Adipose tissue (tissue), 3 donors: ENCODE data around the gene RREB1. TPM values are rescaled to one million over a fixed set of nuclear protein-coding genes. Genes with fewer than 3 reads are reported as not detected.

Experiments
- H3K27ac ChIP-seq: one replicate; pipeline ENCODE4 v1.5.1; 2013; ENCODE audit warnings: low read depth, low read length
- whole genome bisulfite sequencing, 3 donors: extraction: QIAGEN DNeasy Blood & Tissue Kit; methylation state at CpG; one replicate each; pipeline ENCODE4 v1.1.7; 2013; 5-methylcytosine and 5-hydroxymethylcytosine counted together
- polyA plus RNA-seq, 3 donors: library from polyadenylated mRNA; stranded (reverse); fragments of 200-250 nt; gene quantifications; one replicate each; pipeline ENCODE4 v1.2.3, GENCODE V29; 2013
- donor health status: healthy with polysubstance abuse.
- donor health status: Bipolar disorder and iron deficiency.
- donor health status: healthy.

The RREB1 gene
- polyA plus RNA-seq, 3 donors = 6.2 to 14.5 (median 9.6) TPM

DNA sequence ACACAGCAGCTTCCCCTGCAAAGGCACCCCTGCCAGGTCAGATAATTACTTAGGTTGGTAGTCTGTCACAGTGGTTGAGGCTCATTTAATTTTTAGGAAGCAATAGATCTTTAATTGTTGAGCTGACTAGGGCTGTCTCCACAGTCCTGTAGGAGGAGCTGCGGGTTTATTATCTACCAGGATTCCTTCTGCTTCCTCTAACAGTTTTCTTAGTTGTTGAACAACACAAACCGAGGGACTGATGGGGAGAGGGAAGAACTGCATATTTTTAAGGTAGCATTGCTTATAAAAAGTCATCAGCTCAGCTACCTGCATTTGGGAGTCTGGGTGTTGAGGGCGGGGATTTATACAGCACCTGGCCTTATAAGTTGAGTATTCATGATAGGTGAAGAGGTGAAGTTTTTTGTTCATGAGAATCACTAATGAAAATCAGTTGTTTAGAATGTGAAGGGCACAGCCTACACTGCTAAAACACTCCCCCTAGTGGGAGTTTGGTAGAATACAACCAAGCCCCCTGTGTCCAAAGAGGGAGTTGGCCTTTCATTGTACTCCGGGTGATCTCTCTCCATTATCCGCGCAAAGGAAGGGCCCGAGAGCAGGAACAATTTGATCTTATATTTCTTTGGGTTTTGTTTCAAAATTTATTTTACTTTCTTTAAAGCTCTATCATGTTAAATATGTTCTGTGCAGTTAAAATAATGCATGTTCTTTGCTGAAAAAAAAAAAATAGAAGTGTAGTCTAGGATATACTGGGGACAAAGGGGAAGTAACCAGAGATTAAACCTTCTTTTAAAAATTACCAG, 135.6 kb downstream of the RREB1 start:
- no peak overlapping the region for H3K27ac ChIP-seq
- 7 to 10% (median 7%) methylated on average over 7 of the region's 7 CpGs for WGBS, 3 donors

DNA sequence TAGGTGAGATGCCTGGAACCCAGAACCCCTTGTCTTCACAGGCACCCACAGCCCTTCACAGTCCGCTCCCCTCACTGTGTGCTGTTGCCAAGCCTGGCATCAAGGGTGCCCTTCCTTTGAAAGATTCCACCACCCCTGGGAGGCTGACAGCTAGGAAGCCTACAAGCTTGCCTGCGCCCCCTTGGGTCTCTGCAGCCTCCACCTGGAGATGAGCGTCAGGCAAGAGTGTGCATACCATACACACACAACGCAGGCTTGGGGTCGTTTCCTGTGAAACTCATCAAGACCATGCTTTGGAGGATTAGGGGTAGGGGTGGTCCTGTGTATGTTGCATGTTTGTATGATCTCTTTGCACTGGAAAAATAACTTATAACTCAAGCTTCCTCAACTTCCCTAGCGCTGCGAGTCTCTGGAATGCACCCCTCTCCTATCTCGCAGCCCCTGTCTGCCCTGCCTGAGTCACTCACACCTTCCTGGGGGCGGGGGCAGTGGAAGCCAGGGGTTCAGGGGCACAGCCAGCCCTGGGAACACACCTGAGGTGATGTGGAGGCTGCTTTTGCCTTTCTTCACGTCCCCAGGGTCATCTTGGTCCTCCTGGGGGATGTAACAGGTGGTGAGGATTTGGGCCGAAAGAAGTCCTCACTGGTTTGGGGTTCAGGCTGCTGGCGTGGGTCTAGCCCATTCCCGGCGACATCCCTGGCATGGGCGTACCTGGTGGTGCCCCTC, 138.1 kb downstream of the RREB1 start:
- WGBS, 3 donors = 93 to 95% (median 95%) methylated on average over 15 of the region's 15 CpGs
- H3K27ac ChIP-seq = no peak overlapping the region

DNA sequence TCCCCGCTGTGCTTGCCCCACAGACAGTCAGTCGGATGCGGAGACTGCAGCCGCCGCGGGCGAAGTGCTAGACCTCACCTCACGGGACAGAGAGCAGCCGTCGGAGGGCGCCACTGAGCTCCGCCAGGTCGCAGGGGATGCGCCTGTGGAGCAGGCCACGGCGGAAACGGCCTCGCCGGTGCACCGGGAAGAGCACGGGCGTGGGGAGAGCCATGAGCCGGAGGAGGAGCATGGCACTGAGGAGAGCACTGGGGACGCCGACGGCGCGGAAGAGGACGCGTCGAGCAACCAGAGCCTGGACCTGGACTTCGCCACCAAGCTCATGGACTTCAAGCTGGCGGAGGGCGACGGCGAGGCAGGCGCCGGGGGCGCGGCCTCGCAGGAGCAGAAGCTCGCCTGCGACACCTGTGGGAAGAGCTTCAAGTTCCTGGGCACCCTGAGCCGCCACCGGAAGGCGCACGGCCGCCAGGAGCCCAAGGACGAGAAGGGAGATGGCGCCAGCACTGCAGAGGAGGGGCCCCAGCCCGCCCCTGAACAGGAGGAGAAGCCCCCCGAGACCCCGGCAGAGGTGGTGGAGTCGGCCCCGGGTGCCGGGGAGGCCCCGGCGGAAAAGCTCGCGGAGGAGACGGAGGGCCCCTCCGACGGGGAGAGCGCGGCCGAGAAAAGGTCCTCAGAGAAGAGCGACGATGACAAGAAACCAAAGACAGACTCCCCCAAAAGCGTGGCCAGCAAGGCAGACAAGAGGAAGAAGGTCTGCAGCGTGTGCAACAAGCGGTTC, 138.8 kb downstream of the RREB1 start:
- WGBS, 3 donors = 93 to 96% (median 95%) methylated on average over 64 to 71 of the region's 71 CpGs
- no peak overlapping the region for H3K27ac ChIP-seq

DNA sequence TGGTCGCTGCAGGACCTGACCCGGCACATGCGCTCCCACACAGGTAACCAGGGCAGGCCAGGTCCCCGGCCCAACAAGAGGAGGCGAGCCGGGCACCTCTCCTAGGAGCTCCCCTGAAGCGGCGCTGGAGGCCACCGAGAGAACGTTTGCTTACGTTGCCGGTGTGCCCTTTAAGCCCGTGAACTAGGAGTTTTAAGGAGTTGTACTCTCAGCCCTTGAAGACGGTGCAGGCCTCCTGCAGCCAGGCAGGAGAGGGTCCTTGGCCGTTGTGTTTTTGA, 139.4 kb downstream of the RREB1 start:
- no peak overlapping the region for H3K27ac ChIP-seq
- WGBS, 3 donors = 93 to 96% (median 94%) methylated on average over 15 of the region's 15 CpGs

DNA sequence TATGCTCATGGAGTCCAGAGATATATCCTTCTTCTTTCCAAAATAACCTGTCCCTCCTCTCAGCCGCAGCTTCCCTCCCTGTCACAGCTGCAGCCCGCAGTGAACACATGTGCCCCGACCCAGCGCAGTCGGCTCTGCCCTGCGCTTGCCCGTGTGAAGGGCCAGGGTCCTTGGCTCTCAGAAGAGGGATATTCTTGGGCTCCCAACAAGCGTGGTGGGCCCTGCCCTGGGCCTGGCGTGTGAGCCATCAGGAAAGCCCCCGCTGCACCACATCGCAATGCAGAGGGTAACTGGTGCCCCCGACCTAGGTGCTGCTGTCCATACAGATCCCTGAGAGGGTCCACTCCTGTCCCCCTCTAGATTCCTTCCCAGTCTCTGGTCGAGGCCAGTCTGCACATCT, 140.1 kb downstream of the RREB1 start:
- 94 to 96% (median 96%) methylated on average over 13 of the region's 13 CpGs for WGBS, 3 donors
- H3K27ac ChIP-seq = no peak overlapping the region

DNA sequence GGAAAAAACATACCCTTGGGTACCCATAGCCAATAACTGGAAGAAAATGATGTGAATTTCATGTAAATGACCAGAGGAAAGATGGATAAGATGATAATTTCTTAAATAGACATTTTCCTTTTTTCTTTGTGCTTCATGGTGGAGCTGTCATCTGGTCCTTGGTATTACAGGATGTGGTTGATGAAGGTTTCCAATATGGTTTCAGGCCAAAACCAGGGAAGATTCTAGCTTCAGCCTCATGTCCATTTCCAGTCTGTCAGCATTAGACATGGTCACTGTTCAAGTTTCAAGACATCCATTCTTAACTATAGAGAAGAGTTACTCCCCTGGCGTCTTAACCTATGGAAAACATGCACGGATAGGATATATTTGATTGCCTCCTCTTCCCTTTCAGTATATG, 141.6 kb downstream of the RREB1 start:
- WGBS, 3 donors = 93 to 96% (median 94%) methylated on average over 2 of the region's 2 CpGs

DNA sequence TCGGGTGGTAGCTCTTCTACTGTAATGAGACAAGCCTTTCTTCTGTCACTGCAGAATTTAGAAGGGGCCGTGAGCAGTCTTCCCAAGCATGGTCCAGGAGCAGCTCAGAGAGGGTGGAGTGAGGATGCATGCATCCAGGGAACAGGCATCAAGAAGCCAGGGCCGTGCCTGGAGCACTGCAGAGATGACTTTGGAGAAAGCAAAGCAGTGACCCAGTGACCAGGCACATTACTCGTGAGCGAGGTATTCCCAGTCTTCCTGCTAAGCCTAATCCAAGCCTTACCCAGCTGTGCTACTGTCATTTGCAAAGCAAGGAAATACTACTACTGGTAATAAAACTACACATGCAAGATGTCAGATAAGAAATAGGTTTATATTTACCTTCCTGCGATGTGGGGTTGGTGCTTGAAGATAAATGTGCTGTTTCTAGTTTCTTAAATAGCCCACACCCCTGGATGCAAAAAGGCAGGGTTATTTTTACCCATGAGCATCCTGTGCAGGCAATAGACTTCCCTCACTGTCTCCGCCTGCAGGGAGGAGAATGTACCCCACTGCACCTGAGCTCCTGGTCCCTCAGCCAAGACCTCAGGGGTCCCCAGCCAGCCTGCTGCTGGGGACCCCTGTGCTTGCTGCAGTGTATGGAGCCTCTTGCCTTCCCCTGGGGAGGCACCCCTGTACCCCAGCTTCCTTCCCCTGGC, 142.3 kb downstream of the RREB1 start:
- 67 to 71% (median 68%) methylated on average over 7 of the region's 7 CpGs for WGBS, 3 donors

More for the DNA sequence above, 141.6 kb downstream of the RREB1 start:
- no peak overlapping the region for H3K27ac ChIP-seq

DNA sequence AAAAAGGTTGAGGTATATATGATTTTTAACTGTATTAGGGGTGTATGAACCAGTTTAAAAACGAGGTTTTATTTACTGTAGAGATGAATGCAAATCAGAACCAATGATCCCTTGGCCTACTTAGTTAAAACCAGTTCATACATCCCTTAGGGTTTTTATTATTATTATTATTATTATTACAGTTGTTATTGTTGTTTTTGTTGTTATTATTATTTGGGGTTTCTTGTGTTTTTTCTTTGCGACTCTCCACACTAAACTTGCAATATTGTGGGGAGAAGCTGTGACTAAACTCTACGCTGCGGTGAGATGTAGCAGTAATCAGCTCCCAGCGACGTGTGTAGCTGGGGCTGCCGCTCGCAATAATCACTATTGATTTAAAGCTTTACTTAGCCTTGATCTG, 143.1 kb downstream of the RREB1 start:
- no peak overlapping the region for H3K27ac ChIP-seq
- 88 to 95% (median 93%) methylated on average over 8 of the region's 8 CpGs for WGBS, 3 donors

More for the DNA sequence above, 142.3 kb downstream of the RREB1 start:
- no peak overlapping the region for H3K27ac ChIP-seq

DNA sequence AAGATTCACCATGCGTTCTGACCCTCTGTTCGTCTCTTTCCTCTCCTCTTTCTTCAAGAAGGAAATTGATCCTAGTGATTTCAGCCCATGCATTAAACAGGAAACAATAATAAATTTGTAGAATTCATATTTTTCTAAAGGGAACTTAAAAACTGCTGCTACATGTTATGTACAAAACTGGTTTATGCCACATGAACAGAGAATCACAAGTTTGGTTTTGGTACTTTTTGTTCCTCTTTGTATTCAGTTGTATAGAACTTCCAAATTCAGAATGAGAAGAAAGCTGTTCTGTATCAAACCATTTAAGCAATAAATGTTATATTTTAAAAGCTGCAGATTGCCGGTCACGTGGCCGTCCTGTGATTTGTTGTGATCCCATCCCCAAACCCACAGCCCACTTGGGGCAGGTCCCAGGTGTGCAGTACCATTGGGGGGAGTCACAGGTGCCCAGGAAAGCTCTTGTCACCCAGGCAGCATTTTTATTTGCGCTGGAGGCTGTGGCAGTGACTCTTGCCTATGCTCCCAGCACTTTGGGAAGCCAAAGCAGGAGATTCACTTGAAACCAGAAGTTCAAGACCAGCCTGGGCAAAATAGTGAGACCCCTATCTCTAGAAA, 144.0 kb downstream of the RREB1 start:
- 87 to 92% (median 88%) methylated on average over 6 of the region's 6 CpGs for WGBS, 3 donors
- H3K27ac ChIP-seq = no peak overlapping the region

DNA sequence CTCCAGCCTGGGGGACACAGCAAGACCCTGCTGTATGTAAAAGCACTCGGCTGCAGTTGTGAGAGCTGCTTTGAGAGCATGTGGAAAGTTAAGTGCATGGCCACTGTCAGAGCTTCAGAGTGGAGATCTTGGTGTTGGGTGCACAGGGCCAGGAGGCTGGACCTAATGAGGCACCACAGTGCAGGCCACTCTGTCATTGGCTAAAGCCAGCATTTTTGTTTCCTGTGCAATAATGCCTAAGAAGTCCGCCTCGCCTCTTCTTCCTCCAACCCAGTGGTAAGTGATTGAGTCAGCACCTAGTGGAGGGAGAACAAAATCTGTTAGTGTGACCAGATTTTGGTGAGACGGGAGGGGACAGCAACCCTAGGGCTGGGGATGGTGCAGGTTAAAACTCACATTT, 144.6 kb downstream of the RREB1 start:
- 74 to 83% (median 75%) methylated on average over 4 of the region's 4 CpGs for WGBS, 3 donors
- no peak overlapping the region for H3K27ac ChIP-seq

DNA sequence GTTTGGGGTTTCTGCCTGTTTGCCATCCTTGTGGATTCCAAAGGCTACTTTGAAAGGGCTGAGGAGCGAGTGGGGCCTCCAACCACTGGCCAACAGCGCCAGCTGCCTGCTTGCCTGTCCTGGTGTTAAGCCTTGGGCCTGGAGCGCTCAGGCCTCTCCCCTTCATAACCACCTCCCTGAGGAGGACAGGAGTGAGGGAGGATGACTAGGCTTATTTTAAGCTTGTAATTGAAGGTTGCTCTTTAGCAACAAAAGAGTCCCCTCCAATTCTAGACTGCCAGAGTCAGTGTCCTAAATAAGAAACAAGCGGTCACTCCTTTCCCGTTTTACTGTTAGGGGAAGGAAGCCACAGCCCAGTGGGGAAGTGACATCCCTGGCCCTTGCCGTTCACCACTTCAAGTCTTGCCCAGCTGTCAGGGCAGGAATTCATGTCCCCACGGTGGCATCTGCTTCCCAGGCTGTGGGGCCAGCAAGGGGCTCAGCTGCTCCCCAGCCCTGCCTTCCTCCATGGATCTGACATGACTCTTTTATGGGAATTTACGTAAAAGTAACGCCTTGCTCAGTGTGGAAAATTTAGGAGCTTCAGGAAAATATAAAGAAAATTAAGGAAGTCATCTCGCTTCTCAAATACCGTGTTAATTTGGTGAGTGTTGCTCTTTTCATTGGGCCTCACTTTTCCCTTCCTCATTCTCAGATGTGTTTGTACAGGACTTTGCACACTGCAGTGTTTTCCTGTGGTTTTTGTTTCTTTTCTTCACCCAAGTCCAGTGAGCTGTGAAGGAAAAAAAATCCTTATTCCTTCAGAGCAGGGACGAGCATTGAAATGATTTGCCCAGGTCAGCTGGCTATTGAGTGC, 147.4 kb downstream of the RREB1 start:
- no peak overlapping the region for H3K27ac ChIP-seq
- 48 to 73% (median 50%) methylated on average over 12 of the region's 12 CpGs for WGBS, 3 donors

DNA sequence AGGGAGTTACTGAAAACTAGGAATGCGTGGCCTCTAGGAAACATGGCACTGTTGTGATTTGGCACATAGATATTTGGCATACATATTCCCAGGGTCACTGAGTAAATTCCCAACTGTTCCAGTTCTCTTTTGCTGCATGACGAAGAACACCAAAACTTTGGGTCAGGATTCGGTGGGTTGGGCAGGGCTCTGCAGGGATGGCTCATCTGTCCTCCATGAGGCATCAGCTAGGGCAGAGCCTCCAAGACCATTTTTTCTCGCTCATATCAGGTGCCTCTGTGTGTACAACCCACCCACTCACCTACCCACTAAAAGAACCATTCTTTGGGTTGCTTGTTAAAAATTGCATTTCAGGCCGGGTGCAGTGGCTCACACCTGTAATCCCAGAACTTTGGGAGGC, 148.2 kb downstream of the RREB1 start:
- WGBS, 3 donors = 92 to 96% (median 95%) methylated on average over 5 of the region's 5 CpGs
- no peak overlapping the region for H3K27ac ChIP-seq

DNA sequence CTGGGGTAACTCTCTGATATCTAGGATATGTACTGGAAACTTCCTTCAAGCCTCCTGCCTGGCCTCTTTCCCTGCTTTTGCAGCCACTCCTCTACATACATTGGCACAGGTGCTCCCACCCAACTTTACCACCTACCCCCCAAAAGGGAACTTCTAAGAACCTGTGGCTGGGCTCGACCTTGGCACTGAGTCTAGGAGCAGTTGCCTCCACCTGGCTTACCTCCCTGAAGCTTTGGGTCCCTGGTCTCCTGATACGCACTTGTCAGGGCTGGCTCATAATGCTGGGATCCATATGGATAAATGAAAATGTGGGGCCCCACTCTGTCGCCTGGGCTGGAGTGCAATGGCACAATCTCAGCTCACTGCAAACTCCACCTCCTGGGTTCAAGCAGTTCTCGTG, 149.0 kb downstream of the RREB1 start:
- 93 to 99% (median 93%) methylated on average over 4 of the region's 4 CpGs for WGBS, 3 donors
- no peak overlapping the region for H3K27ac ChIP-seq

DNA sequence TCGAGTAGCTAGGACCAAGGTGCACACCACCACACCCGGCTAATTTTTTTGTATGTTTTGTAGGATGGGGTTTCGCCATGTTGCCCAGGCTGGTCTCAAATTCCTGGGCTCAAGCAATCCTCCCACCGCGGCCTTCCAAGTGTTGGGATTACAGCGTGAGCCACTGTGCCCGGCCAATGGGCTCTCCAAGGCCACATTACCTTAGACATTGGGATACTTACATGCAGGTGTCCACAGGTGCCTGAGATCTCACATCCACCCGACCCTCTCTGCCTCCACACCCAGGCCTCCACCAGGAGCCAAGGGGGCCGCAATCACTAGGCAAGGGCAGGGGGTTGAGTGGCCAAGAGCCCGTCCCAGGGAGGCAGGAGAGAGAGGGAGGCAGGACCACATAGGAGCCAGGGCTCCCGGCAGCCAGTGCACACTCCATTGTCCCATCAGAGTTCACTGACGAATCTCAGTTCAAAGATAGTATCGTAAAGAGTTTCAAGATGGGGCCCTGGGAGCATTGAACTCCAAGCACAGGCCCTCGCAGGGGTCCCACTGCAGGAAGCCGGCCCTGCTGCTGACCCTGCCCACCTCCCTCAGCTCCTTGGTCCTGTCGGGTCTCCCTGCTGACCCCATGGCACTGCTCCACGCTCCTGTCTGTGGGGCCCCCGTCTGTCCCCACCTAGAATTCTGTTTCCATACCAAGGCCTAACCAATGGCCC, 149.9 kb downstream of the RREB1 start:
- WGBS, 3 donors = 96 to 98% (median 96%) methylated on average over 18 of the region's 18 CpGs
- H3K27ac ChIP-seq = no peak overlapping the region

DNA sequence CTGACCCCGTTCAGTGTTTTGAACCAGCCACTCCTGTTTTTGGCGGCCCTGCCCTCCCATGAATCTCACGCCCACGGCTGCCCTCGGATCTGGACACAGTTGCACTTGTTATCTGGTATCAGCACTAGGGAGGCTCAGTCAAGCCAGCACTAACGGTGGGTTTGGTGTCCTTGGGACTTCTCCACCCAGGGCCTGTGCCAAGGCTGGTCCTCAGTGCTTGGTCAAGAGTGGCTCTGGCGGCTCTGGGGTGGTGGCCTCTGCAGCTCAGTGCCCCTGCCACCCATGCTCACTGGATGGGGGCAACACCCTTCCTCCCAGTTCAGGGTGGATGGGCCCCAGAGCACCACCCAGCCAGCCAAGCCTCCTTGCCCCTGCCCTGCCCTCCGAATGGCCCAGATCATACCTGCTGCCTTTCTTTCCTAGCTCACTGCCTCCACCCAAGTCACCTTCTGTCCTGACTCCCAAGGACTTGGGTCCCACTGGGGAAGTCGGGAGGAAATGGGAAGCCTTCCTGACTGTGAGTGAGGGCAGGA, 150.5 kb downstream of the RREB1 start:
- 71 to 90% (median 85%) methylated on average over 9 of the region's 9 CpGs for WGBS, 3 donors

DNA sequence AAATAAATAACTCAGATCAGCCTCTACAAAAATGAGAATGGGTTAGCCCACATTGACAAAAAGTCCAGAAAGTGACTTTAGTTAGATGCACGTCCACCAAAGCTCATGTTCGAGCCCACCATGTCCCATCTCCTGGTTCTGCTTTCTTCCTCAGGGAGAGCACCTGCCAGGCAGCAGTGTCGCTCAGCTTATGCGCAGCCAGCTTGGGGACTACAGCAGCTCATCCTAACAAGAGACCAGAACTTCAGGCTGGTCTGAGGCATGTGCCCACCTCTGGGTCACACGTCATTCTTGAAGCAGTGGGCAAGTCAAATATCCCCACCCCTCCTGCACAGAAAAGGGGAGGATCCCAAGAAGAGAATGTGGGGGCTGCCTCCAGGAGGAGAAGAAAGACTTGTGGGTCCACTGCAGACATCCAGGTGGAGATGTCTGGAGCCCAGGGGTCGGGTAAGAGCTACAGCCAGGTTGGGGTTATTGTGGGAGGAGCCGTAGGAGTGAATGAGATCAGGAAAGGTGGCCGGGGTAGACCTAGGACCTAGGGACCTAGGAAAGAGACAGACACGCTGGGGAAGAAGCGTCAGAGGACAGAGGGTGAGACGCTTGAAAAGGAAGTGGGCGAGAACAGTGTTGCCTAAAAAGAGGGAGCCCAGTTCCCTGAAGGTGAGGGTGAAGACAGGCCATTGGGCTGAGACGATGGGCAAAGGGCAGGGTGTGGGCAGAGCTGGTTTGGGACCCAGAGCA, 152.7 kb downstream of the RREB1 start:
- H3K27ac ChIP-seq = no peak overlapping the region
- 50 to 62% (median 52%) methylated on average over 12 to 13 of the region's 13 CpGs for WGBS, 3 donors

More for the DNA sequence above, 150.5 kb downstream of the RREB1 start:
- no peak overlapping the region for H3K27ac ChIP-seq
